ENCODE results near the gene LENG1.

GRCh38 chr19:54160854-54161253 lies 1.3 kb upstream of the LENG1 start:
- TF ChIP-seq EZH2 (IDR thresholded peaks at IDR 0.05; ENCODE audit: insufficient read depth, poor library complexity, severe bottlenecking) = no peak
- TF ChIP-seq EZH2phosphoT487 (IDR thresholded peaks at IDR 0.05; ENCODE audit: insufficient read depth, low read depth) = no peak

All from GM23248 (cell line).